NCI-H748 (cell line): ENCODE data around the gene HDAC5.

ENCODE experiments used
- DNase-seq: peaks from one replicate; lab custom pipeline; 2025; ENCODE audit not compliant: unreplicated experiment; lab: John Stamatoyannopoulos, UW

Gene HDAC5

GRCh38 chr17:44033861-44034408 lies 89.5 kb downstream of the HDAC5 start:
- no peak for DNase-seq

- no peak for DNase-seq
These were observed 93.0 kb downstream of the HDAC5 start for GRCh38 chr17:44030482-44030881.

GRCh38 chr17:44029736-44030135 lies 93.7 kb downstream of the HDAC5 start:
- no peak for DNase-seq
